GM12892 (cell line): ENCODE data around the gene PIK3C2G.

Experiments
- POLR2A ChIP-seq: IDR thresholded peaks from 2 replicates; pipeline ENCODE4 v1.6.1; 2011; ENCODE audit warnings: low read depth, low read length, control low read depth
- TAF1 ChIP-seq: IDR thresholded peaks from 2 replicates; pipeline ENCODE4 v1.6.1; 2011; ENCODE audit warnings: low read depth, mild to moderate bottlenecking, control low read depth, low read length, borderline replicate concordance

DNA sequence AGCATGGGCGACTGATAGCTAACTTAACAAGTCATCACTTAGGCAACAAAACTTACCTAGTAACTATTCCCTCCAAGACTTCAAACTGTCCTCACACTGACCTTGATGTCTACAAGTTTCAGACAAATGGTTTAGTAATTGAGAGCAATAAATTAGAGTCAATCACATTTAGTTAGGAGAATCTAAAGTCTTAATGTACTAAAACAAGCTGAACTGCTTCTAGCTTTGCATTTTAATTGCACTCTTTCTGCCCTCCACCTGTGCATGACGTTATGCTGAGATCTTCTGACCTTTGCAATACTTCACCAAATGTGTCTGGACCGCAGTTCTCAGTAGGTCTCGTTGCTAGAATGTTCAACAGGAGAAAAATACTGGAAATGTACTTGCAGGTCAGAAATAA is 158.0 kb downstream of the PIK3C2G start:
- no peak for TF ChIP-seq POLR2A
- no peak for TF ChIP-seq TAF1
